Effector CD4-positive, alpha-beta T cell (primary cell): Measurements from ENCODE around the gene TTC34.
"Not testable (repeated sequence)": the region's sequence is repeated elsewhere in the genome, so short reads cannot be mapped to it uniquely, and the experiment has no call there.

Experiments used
- DNase-seq: peaks from one replicate; pipeline ENCODE4 v3.0.0-alpha.2; 2020

Gene TTC34

GRCh38 chr1:2659806-2660205 lies 141.7 kb downstream of the TTC34 start:
- DNase-seq, result peak; percentile 1

GRCh38 chr1:2657909-2658308 lies 143.6 kb downstream of the TTC34 start:
- DNase-seq, result not testable (repeated sequence)

GRCh38 chr1:2657124-2657523 lies 144.4 kb downstream of the TTC34 start:
- not testable (repeated sequence) for DNase-seq

GRCh38 chr1:2655598-2656434 lies 145.7 kb downstream of the TTC34 start:
- DNase-seq, result not testable (repeated sequence)

- not testable (repeated sequence) for DNase-seq
Observed at GRCh38 chr1:2654443-2654948, 147.0 kb downstream of the TTC34 start.

GRCh38 chr1:2653741-2654442 lies 147.6 kb downstream of the TTC34 start:
- peak; percentile 43 for DNase-seq

GRCh38 chr1:2652926-2653571 lies 148.4 kb downstream of the TTC34 start:
- DNase-seq, result not testable (repeated sequence)

- DNase-seq, result not testable (repeated sequence)
Observed at GRCh38 chr1:2652152-2652925, 149.2 kb downstream of the TTC34 start.

- DNase-seq, result no peak
Observed at GRCh38 chr1:2650967-2651645, 150.4 kb downstream of the TTC34 start.

- DNase-seq, result no peak
Observed at GRCh38 chr1:2646837-2647236, 154.7 kb downstream of the TTC34 start.

GRCh38 chr1:2645776-2646175 lies 155.7 kb downstream of the TTC34 start:
- no peak for DNase-seq

GRCh38 chr1:2645143-2645542 lies 156.3 kb downstream of the TTC34 start:
- no peak for DNase-seq

- no peak for DNase-seq
Observed at GRCh38 chr1:2644591-2645101, 156.8 kb downstream of the TTC34 start.

GRCh38 chr1:2644171-2644570 lies 157.3 kb downstream of the TTC34 start:
- no peak for DNase-seq

GRCh38 chr1:2643414-2644077 lies 157.9 kb downstream of the TTC34 start:
- DNase-seq, result no peak

- DNase-seq, result peak; percentile 93
Observed at GRCh38 chr1:2642560-2643413, 158.7 kb downstream of the TTC34 start.

GRCh38 chr1:2642131-2642559 lies 159.3 kb downstream of the TTC34 start:
- DNase-seq, result no peak

GRCh38 chr1:2641381-2642130 lies 159.9 kb downstream of the TTC34 start:
- no peak for DNase-seq

GRCh38 chr1:2640626-2641025 lies 160.9 kb downstream of the TTC34 start:
- no peak for DNase-seq
